Transverse colon (tissue), 4 donors: ENCODE data around the gene FNBP1.

Experiments
- CTCF ChIP-seq, 5 experiments: fragments of 200-600 bp in 3 of 5; fragments of 450-650 bp in 2 of 5; sonication (generic) in 3 of 5; IDR thresholded peaks; 1 replicate in 2 of 5; 2 replicates in 3 of 5; pipeline ENCODE4 v1.5.1; 2016 to 2017; ENCODE audit warnings: antibody characterized with exemption in 5 of 5, inconsistent platforms in 3 of 5, mild to moderate bottlenecking in 2 of 5, moderate library complexity in 1 of 5
- POLR2A ChIP-seq: fragments of 450-650 bp; IDR thresholded peaks from one replicate; pipeline ENCODE4 v1.6.1; 2016; ENCODE audit warnings: antibody characterized with exemption, mild to moderate bottlenecking, moderate library complexity
- POLR2AphosphoS5 ChIP-seq, 3 donors: sonication (generic); formaldehyde crosslinking; IDR thresholded peaks; one replicate each; pipeline ENCODE4 v1.6.1; 2016; ENCODE audit warnings: antibody characterized with exemption in 3 of 3

GRCh38 chr9:130020618-130021017, 22.4 kb downstream of the FNBP1 start:
- no peak for TF ChIP-seq CTCF (IDR thresholded peaks at IDR 0.05)
- TF ChIP-seq POLR2A, result no peak
- TF ChIP-seq POLR2AphosphoS5 (IDR thresholded peaks at IDR 0.05), result no peak
